Smooth muscle cell (in vitro differentiated cells): ENCODE data around the gene PRR23A. TPM values are rescaled to one million over a fixed set of nuclear protein-coding genes. Genes with fewer than 3 reads are reported as not detected.

Experiments used
- DNase-seq: peaks from one replicate; lab custom pipeline; 2025; ENCODE audit not compliant: unreplicated experiment; lab: John Stamatoyannopoulos, UW
- H2AFZ ChIP-seq: fragments of 200-600 bp; sonication (generic); 2 replicates; pipeline ENCODE4 v1.6.0; 2016; ENCODE audit warnings: antibody characterized with exemption, low read depth, mild to moderate bottlenecking
- H3F3A ChIP-seq: fragments of 200-600 bp; sonication (generic); 2 replicates; pipeline ENCODE4 v1.6.0; 2017; ENCODE audit warnings: antibody characterized with exemption, low read depth
- H3K27ac ChIP-seq: fragments of 200-600 bp; sonication (generic); 2 replicates; pipeline ENCODE4 v1.5.1; 2016; ENCODE audit warnings: low read depth, mild to moderate bottlenecking
- H3K27me3 ChIP-seq: fragments of 200-600 bp; sonication (generic); 2 replicates; pipeline ENCODE4 v1.6.1; 2016; ENCODE audit warnings: low read depth, mild to moderate bottlenecking
- H3K36me3 ChIP-seq: fragments of 200-600 bp; sonication (generic); 2 replicates; pipeline ENCODE4 v1.5.1; 2016; ENCODE audit warnings: low read depth
- H3K4me1 ChIP-seq: fragments of 200-600 bp; sonication (generic); 2 replicates; pipeline ENCODE4 v1.5.1; 2016; ENCODE audit warnings: low read depth
- H3K4me2 ChIP-seq: fragments of 200-600 bp; sonication (generic); 2 replicates; pipeline ENCODE4 v1.6.0; 2016; ENCODE audit warnings: mild to moderate bottlenecking
- H3K4me3 ChIP-seq: fragments of 200-600 bp; sonication (generic); 2 replicates; pipeline ENCODE4 v1.5.1; 2016; ENCODE audit warnings: mild to moderate bottlenecking
- H3K79me2 ChIP-seq: fragments of 200-600 bp; sonication (generic); 2 replicates; pipeline ENCODE4 v1.6.0; 2016; ENCODE audit warnings: low read depth, mild to moderate bottlenecking
- H3K9ac ChIP-seq: fragments of 200-600 bp; sonication (generic); 2 replicates; pipeline ENCODE4 v1.6.0; 2016; ENCODE audit warnings: low read depth
- H3K9me3 ChIP-seq: fragments of 200-600 bp; sonication (generic); replicated peaks from 2 replicates; pipeline ENCODE4 v1.5.1; 2016; ENCODE audit warnings: low read depth
- H4K20me1 ChIP-seq: fragments of 200-600 bp; sonication (generic); 2 replicates; pipeline ENCODE4 v1.6.0; 2016; ENCODE audit warnings: low read depth
- WGBS: methylation state at CpG from one replicate; pipeline ENCODE4 v1.1.7; 2016; ENCODE audit warnings: low lambda C conversion rate; 5-methylcytosine and 5-hydroxymethylcytosine counted together
- polyA plus RNA-seq: library from polyadenylated mRNA; unstranded; fragments of >200 nt; fragmentation: Nextera tagmentation; extraction: Ambion mirVana; gene quantifications from 2 replicates; pipeline ENCODE4 v1.2.1, GENCODE V29; 2016
- total RNA-seq: library from RNA; depleted of rRNA; stranded (reverse); fragments of >200 nt; gene quantifications from 2 replicates; pipeline ENCODE4 v1.2.3, GENCODE V29; 2014
- TF ChIP-seq, protein P1 (sequence below): fragments of 200-600 bp; sonication (generic); IDR thresholded peaks from 2 replicates; pipeline ENCODE4 v1.5.1; 2017; ENCODE audit warnings: borderline replicate concordance, mild to moderate bottlenecking, antibody characterized with exemption; ENCODE audit not compliant: insufficient read depth, poor library complexity, severe bottlenecking

PRR23A gene
- total and polyA plus RNA-seq, 2 experiments from 2014 or later = not detected

DNA sequence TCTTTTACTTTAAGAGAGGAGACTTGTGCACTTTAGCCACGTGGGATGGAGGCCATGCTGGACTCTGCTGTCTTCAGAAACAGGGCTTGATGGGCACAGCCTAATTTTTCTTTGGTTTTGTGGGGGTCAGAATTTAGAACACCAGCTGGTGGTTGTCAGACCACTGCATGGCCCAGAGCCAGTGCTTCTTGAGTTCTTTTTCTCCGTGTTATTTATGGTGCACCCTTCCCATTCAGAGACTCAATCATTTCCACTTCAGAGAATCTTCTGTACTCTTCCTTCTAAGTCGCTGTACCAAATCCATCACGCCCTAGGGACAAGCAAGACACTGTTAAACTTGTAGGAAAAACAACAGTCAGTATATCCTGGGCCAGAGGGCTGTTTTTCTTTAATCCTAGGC is 20.1 kb downstream of the PRR23A start:
- 83% methylated on average over 4 of the region's 4 CpGs for WGBS
- no peak for DNase-seq

DNA sequence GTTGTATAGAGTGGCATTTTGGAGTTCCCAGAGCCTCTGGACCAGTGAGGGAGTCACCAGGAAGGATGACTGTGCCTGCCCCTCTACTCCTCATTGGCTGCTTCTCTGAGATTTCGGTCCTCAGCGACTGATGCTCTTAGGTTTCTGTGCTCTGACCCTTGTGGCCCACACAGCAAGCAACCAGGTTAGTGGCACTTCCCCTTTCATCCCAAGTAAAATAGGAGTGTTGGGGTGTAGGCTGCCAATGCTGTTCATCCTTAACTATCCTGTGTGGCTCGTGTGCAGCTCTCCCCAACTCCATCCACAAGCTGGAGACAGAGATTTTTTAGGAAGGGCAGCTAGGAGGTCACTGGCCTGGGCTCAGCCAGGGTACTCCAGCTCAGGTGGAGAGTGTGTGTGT is 21.3 kb downstream of the PRR23A start:
- H2AFZ ChIP-seq = no peak overlapping the region
- H3K27ac ChIP-seq = no peak overlapping the region
- no peak for DNase-seq
- no peaks in the 10 kb centered on the region for H3K79me2 ChIP-seq
- TF ChIP-seq, protein P1, sequence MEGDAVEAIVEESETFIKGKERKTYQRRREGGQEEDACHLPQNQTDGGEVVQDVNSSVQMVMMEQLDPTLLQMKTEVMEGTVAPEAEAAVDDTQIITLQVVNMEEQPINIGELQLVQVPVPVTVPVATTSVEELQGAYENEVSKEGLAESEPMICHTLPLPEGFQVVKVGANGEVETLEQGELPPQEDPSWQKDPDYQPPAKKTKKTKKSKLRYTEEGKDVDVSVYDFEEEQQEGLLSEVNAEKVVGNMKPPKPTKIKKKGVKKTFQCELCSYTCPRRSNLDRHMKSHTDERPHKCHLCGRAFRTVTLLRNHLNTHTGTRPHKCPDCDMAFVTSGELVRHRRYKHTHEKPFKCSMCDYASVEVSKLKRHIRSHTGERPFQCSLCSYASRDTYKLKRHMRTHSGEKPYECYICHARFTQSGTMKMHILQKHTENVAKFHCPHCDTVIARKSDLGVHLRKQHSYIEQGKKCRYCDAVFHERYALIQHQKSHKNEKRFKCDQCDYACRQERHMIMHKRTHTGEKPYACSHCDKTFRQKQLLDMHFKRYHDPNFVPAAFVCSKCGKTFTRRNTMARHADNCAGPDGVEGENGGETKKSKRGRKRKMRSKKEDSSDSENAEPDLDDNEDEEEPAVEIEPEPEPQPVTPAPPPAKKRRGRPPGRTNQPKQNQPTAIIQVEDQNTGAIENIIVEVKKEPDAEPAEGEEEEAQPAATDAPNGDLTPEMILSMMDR = no peak
- no peak overlapping the region for H3K4me3 ChIP-seq
- no peaks in the 10 kb centered on the region for H3K36me3 ChIP-seq
- H3K9ac ChIP-seq = no peak overlapping the region
- no peaks in the 10 kb centered on the region for H4K20me1 ChIP-seq
- H3K27me3 ChIP-seq = peaks cover 8% of the 10 kb centered on the region
- 44% methylated on average over 3 of the region's 3 CpGs for WGBS
- peaks cover 4% of the 10 kb centered on the region for H3K4me1 ChIP-seq
- no peaks in the 10 kb centered on the region for H3F3A ChIP-seq
- H3K9me3 ChIP-seq = no peaks in the 10 kb centered on the region
- no peak overlapping the region for H3K4me2 ChIP-seq

More for the DNA sequence above, 20.1 kb downstream of the PRR23A start:
- H3K9me3 ChIP-seq = no peaks in the 10 kb centered on the region
- H3K27ac ChIP-seq = no peak overlapping the region
- no peaks in the 10 kb centered on the region for H3F3A ChIP-seq
- H3K36me3 ChIP-seq = no peaks in the 10 kb centered on the region
- no peak overlapping the region for H2AFZ ChIP-seq
- no peak overlapping the region for H3K9ac ChIP-seq
- H3K4me2 ChIP-seq = no peak overlapping the region
- H3K79me2 ChIP-seq = no peaks in the 10 kb centered on the region
- H3K4me3 ChIP-seq = no peak overlapping the region
- peaks cover 8% of the 10 kb centered on the region for H3K27me3 ChIP-seq
- no peaks in the 10 kb centered on the region for H4K20me1 ChIP-seq
- TF ChIP-seq, protein P1 = no peak
- H3K4me1 ChIP-seq = peaks cover 4% of the 10 kb centered on the region

DNA sequence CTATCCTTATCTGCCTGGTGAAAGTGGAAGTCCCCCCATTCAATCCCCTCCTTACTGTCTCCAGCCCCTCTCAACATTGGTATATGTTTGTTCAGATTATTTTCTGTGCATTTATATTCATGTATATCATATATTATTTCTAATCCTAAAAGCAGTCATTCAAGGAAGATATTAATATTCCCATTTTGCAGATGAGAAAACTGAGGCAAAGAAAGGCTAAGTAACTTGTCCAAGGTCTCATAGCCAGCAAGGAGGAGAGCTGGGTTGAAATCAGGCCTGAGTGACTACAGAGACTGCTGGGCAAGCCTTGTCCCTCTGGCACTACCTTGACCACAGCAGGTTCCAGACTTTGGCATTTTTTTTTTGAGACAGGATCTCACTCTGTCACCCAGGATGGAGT is 30.0 kb downstream of the PRR23A start:
- peaks cover 4% of the 10 kb centered on the region for H3K4me1 ChIP-seq
- no peak overlapping the region for H3K27ac ChIP-seq
- H3K4me3 ChIP-seq = no peak overlapping the region
- H3K27me3 ChIP-seq = peaks cover 9% of the 10 kb centered on the region
- no peak overlapping the region for H3K4me2 ChIP-seq
- TF ChIP-seq, protein P1 = no peak
- H2AFZ ChIP-seq = no peak overlapping the region
- DNase-seq = no peak
- no peaks in the 10 kb centered on the region for H3K9me3 ChIP-seq
- no peak overlapping the region for H3K9ac ChIP-seq
- H3K79me2 ChIP-seq = no peaks in the 10 kb centered on the region
- no peaks in the 10 kb centered on the region for H4K20me1 ChIP-seq
- no peaks in the 10 kb centered on the region for H3F3A ChIP-seq
- no peaks in the 10 kb centered on the region for H3K36me3 ChIP-seq

DNA sequence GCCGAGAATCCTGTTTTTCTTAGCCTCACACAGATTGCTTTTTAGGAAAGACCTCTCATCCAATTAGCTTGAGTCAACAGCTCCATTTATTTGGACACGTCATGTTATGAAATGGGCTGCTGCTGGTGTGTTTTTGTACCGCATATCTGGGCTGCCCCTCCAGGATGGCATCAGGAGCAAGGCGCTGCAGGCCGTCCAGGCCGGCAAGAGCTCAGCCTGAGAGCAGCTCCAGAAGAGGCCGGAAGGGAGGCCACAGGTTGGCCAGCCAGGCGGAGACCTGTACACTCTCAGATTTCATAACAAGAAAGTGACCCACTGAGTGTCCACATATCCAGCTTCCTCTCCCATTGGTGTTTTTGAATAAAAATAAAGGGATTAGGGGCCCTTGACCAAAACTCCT is 30.7 kb downstream of the PRR23A start:
- H3K79me2 ChIP-seq = no peaks in the 10 kb centered on the region
- H3K27ac ChIP-seq = no peak overlapping the region
- H4K20me1 ChIP-seq = no peaks in the 10 kb centered on the region
- no peak overlapping the region for H2AFZ ChIP-seq
- H3F3A ChIP-seq = no peaks in the 10 kb centered on the region
- H3K36me3 ChIP-seq = no peaks in the 10 kb centered on the region
- no peak overlapping the region for H3K9ac ChIP-seq
- H3K9me3 ChIP-seq = no peaks in the 10 kb centered on the region
- WGBS = 87% methylated on average over 8 of the region's 8 CpGs
- TF ChIP-seq, protein P1 = no peak
- H3K4me3 ChIP-seq = no peak overlapping the region
- H3K4me1 ChIP-seq = peaks cover 4% of the 10 kb centered on the region
- peaks cover 10% of the 10 kb centered on the region for H3K27me3 ChIP-seq
- DNase-seq = no peak
- no peak overlapping the region for H3K4me2 ChIP-seq
